Brain microvascular endothelial cell (primary cell): ENCODE results near the gene APP.

Source experiments
- DNase-seq: peaks from one replicate; pipeline ENCODE4 v3.0.0-alpha.2; 2020
- H3K27ac ChIP-seq: fragments of 250-450 bp; sonication (Bioruptor Pico); 2 replicates; pipeline ENCODE4 v1.5.1; 2020; ENCODE audit warnings: mild to moderate bottlenecking, moderate library complexity
- H3K27me3 ChIP-seq: fragments of 250-450 bp; sonication (Bioruptor Pico); replicated peaks from 2 replicates; pipeline ENCODE4 v1.5.1; 2020; ENCODE audit warnings: mild to moderate bottlenecking
- H3K36me3 ChIP-seq: fragments of 250-450 bp; sonication (Bioruptor Pico); replicated peaks from 2 replicates; pipeline ENCODE4 v1.5.1; 2020; ENCODE audit warnings: mild to moderate bottlenecking
- H3K4me3 ChIP-seq: 2 replicates; pipeline ENCODE4 v1.5.1; 2011; ENCODE audit warnings: low read depth, mild to moderate bottlenecking, control low read depth, low read length, moderate library complexity
- in situ Hi-C: cut with HindIII; loops from 2 replicates; pipeline ENCODE4 v1.10.0; 2017; ENCODE audit warnings: low sequenced_read_pairs, low pct_ligation_motif_present
- TF ChIP-seq, protein P1 (sequence below): IDR thresholded peaks from 2 replicates; pipeline ENCODE4 v1.5.1; 2011; ENCODE audit warnings: low read depth, mild to moderate bottlenecking, moderate library complexity, low read length, control low read depth, inconsistent platforms; ENCODE audit errors: missing control alignments

Gene APP

DNA sequence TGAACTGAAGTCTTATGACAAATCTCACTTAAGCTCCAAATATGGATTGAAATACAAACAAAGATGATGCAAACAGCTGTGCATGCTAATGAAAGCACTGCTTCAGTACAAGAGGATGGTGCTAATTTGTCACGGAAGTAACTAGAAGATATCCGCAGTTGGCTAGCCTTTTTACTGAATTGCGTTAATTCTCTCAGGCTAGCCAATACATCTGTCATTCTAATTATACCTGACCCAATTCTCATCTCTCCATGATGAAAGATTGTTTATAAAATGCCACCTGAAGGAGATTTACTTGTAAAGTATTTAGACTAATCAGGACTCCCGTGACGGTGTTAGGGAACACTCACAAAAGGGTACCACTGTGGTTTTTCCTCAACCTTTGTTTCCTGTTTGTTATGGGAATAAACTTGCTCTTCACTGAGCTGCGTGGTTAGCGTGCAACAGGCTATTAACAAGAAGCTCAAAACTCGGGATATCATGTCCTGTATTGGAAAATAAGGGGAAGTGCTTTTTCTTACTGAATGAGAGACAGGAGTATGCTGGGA, 162.5 kb downstream of the APP start:
- no peak overlapping the region for H3K4me3 ChIP-seq
- no peak for DNase-seq
- H3K27me3 ChIP-seq, result no peaks in the 10 kb centered on the region
- no peak overlapping the region for H3K27ac ChIP-seq
- TF ChIP-seq, protein P1, sequence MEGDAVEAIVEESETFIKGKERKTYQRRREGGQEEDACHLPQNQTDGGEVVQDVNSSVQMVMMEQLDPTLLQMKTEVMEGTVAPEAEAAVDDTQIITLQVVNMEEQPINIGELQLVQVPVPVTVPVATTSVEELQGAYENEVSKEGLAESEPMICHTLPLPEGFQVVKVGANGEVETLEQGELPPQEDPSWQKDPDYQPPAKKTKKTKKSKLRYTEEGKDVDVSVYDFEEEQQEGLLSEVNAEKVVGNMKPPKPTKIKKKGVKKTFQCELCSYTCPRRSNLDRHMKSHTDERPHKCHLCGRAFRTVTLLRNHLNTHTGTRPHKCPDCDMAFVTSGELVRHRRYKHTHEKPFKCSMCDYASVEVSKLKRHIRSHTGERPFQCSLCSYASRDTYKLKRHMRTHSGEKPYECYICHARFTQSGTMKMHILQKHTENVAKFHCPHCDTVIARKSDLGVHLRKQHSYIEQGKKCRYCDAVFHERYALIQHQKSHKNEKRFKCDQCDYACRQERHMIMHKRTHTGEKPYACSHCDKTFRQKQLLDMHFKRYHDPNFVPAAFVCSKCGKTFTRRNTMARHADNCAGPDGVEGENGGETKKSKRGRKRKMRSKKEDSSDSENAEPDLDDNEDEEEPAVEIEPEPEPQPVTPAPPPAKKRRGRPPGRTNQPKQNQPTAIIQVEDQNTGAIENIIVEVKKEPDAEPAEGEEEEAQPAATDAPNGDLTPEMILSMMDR, result no peak
- in situ Hi-C loops, result no loop called here
- peaks cover 3% of the 10 kb centered on the region for H3K36me3 ChIP-seq

DNA sequence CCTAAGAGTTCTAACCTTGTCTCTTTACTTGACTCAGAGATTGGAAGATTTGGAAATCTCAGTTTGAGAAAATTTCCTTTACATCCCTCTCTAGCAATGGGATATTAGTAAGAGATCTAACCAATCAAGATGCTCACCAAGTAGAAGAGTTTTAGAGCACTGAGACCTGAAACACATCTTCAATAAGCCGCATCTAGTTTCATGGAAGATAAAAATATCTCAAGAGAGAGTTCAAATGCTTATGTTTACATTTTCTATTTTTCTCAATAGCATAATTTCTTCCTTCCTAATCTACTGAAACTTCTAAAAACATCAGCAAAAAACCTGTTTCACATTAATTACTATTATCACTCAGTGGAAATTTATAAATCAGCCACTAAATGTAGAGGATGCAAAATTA, 165.1 kb downstream of the APP start:
- Histone ChIP-seq H3K36me3 (peaks cover 3% of the 10 kb centered on the region), H3K27me3 (no peaks in the 10 kb centered on the region), H3K27ac (no peak overlapping the region), H3K4me3 (no peak overlapping the region)
- in situ Hi-C loops, result no loop called here
- DNase-seq, result no peak
- TF ChIP-seq, protein P1, result no peak

DNA sequence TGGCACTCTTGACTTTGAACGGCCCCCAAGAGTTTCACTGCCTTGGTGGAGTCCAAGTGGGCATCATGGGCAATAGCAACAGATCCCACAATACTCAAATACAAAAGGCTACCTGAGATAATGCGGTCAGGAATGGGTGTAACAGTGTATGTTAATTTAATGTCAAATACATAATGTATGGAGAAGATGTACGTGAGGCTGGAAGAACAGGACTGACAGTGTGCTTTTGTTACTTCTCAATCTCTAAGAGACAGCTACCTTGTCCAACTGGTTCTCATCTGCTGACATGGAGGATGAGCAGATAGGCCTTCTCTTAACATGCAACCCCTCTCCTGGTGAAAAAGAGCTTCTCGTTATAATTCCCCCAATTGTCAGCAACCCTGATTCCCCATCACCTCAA, 167.2 kb downstream of the APP start:
- TF ChIP-seq, protein P1, result no peak
- Histone ChIP-seq H3K4me3 (no peak overlapping the region), H3K27ac (no peak overlapping the region), H3K36me3 (peaks cover 3% of the 10 kb centered on the region), H3K27me3 (no peaks in the 10 kb centered on the region)
- in situ Hi-C loops, result no loop called here
- DNase-seq, result no peak

DNA sequence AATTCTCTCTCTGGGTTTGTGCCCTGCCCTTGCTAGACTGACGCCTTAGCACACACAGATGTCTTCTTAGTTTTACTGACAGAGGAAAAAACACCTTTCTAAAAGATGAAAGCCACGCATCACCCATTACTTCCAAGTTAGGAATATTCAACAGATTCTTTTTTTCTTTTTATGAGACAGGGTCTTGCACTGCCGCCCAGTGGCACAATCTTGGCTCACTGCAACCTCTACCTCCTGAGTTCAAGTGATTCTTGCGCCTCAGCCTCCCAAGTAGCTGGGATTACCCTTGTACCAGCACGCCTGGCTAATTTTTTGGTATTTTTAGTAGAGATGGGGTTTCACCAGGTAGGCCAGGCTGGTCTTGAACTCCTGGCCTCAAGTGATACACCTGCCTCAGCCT, 169.2 kb downstream of the APP start:
- Histone ChIP-seq H3K4me3 (no peak overlapping the region), H3K36me3 (peaks cover 3% of the 10 kb centered on the region), H3K27me3 (no peaks in the 10 kb centered on the region), H3K27ac (no peak overlapping the region)
- in situ Hi-C loops, result no loop called here
- TF ChIP-seq, protein P1, result no peak
- DNase-seq, result no peak

DNA sequence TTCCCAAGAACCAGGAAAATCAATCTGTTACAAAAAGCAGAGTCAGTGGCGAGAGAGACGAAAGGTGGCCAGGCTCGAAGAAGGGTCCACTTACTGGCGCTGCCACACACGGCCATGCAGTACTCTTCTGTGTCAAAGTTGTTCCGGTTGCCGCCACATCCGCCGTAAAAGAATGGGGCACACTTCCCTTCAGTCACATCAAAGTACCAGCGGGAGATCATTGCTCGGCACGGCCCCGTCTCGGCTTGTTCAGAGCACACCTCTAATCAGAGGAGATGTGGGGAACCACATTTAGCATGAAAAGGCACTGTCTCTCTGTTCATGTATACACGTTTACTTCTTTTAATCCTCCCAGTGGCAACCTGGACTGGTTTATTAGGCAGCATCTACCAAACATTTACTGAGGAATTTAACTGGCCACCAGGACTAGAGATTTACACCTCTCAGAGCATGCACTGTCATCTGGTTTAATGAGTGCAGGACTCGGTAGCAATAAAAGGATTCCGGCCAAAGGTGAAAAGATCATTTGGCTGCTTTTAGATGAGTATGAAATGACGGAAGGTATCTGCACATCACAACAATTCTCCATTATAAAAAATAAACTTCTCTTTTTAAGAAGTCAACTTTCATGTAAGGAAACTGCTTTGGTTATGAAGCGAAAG, 170.5 kb downstream of the APP start:
- in situ Hi-C loops, result no loop called here
- no peak for DNase-seq
- TF ChIP-seq, protein P1, result no peak
- Histone ChIP-seq H3K4me3 (no peak overlapping the region), H3K27ac (no peak overlapping the region), H3K27me3 (no peaks in the 10 kb centered on the region), H3K36me3 (peaks cover 3% of the 10 kb centered on the region)
